Adipose tissue (tissue), 3 donors: ENCODE results near the gene CD82. TPM values are rescaled to one million over a fixed set of nuclear protein-coding genes. Genes with fewer than 3 reads are reported as not detected.
"Not testable (repeated sequence)": the region's sequence is repeated elsewhere in the genome, so short reads cannot be mapped to it uniquely, and the experiment has no call there.

Experiments
- H3K27ac ChIP-seq: one replicate; pipeline ENCODE4 v1.5.1; 2013; ENCODE audit warnings: low read depth, low read length
- WGBS, 3 donors: extraction: QIAGEN DNeasy Blood & Tissue Kit; methylation state at CpG; one replicate each; pipeline ENCODE4 v1.1.7; 2013; 5-methylcytosine and 5-hydroxymethylcytosine counted together
- polyA plus RNA-seq, 3 donors: library from polyadenylated mRNA; stranded (reverse); fragments of 200-250 nt; gene quantifications; one replicate each; pipeline ENCODE4 v1.2.3, GENCODE V29; 2013
- donor health status: healthy with polysubstance abuse.
- donor health status: Bipolar disorder and iron deficiency.
- donor health status: healthy.

CD82 gene
- polyA plus RNA-seq, 3 donors: 17.4 to 31.7 (median 30.1) TPM

DNA sequence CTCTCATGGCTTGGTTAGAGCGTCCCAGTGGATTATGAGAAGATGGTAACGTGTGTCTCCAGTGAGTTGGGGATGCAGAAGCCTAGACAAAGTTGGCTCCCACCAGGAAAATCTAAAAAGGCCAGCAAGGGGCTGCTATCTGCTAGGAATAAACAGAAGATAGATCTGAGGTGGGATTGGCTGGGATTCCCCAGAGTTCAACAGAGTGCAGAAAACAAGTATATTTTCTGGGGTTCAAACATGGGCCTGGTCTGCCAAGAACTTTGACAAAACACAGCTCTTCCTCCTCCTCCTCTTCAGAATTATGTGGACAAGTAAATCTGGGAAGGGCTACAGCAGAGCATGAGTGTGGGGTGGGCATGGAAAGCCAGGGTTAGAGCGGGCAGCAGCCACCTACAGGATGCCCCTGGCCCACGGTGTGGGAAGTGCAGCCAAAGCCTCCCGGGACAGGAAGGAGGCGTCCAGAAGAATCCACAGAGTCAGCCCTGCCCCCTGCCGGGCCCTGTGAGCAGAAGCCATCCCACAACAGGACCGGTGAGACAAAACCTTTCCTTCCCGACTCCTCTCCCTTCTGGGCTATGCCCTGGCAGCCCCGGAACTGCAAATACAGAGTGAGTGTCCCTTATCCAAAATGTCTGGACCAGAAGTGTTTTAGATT, 67.1 kb downstream of the CD82 start:
- 37 to 41% (median 39%) methylated on average over 10 of the region's 10 CpGs for WGBS, 3 donors
- H3K27ac ChIP-seq: no peak overlapping the region

- WGBS, 3 donors: 54 to 63% (median 56%) methylated on average over 6 of the region's 6 CpGs
- H3K27ac ChIP-seq: no peak overlapping the region
These were observed 68.2 kb downstream of the CD82 start for GRCh38 chr11:44633641-44634040.

DNA sequence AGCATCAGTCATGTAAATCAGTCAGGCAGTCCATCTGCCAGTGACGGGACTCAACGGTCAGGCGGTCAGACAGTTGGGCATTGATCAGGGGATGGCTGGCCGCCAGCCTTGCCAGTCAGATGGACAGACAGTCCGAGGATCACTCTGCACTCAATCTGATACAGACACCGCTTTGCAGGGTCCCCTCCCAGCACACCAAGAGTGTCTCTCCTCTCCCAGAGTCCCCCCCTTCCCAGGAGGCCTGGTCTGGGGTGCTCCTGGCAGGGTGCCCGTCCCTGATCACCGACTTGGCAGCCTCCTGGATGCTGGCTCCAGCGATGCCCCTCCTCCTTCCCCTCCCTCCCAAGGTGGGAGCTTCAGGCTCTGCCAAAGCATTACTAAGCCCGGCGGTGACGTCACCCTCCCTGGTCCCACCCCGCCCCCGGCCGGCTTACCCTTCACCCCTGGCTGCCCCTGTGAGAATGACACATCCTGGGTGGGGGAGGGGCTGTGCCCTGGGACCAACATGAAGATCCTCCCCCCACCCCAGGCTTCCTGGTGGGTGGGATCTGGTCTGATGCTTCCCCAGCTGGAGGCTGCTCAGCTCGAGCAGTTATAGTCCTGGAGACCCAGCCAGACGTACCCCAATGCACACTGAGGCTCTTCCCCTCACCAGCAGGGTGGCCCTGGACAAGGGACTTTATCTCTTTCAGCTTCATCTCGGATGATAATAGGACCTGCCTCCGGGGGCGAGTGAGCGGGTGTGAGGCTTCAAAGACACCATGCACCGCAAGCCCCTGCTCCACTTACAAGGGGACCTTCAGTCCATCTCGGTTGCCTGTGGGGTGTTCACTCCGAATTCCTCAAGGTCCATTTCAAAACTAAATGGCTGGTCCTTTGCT, 69.2 kb downstream of the CD82 start:
- 20 to 37% (median 34%) methylated on average over 24 of the region's 24 CpGs for WGBS, 3 donors
- H3K27ac ChIP-seq: no peak overlapping the region

DNA sequence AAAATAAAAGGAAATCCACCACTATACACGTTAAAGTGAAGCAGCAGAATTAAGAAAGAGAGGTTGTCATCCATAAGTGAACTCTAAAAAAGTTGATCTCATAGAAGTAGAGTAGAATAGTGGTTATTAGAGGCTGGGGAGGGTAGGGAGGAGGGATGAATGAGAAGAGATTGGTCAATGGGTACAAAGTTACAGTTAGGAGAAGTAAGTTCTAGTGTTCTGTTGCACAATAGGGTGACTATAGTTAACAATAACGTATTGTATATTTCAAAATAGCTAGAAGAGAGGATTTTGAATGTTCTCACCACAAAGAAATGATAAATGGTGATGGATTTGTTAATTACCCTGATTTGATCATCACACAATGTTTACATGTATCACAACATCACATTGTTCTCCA, 72.0 kb downstream of the CD82 start:
- WGBS, 3 donors: 33 to 45% (median 39%) methylated on average over 2 of the region's 2 CpGs
- H3K27ac ChIP-seq: no peak overlapping the region

- no peak overlapping the region for H3K27ac ChIP-seq
- 58 to 85% (median 61%) methylated on average over 7 of the region's 7 CpGs for WGBS, 3 donors
These were observed 72.6 kb downstream of the CD82 start for GRCh38 chr11:44638032-44638431.

DNA sequence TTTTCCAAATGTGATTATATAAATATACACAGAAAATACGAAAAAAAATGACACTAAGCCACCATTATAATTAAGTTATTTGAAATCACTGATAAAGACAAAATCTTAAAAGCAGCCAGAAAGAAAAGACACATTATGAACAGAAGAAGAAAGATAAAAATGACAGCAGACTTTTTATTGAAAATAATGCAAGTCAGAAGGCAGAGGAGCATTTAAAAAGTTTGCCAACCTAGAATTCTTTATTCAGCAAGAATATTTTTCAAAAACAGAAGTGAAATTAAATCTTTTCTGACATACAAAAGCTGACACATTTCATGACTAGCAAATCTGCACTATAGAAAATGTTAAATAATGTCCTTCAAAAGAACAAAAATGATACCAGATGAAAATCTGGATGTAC, 77.8 kb downstream of the CD82 start:
- WGBS, 3 donors: 44 to 87% (median 73%) methylated on average over 1 of the region's 1 CpG
- H3K27ac ChIP-seq: no peak overlapping the region

- WGBS, 3 donors: 41 to 71% (median 48%) methylated on average over 3 of the region's 3 CpGs
- H3K27ac ChIP-seq: no peak overlapping the region
These were observed 80.4 kb downstream of the CD82 start for GRCh38 chr11:44645827-44646226.

DNA sequence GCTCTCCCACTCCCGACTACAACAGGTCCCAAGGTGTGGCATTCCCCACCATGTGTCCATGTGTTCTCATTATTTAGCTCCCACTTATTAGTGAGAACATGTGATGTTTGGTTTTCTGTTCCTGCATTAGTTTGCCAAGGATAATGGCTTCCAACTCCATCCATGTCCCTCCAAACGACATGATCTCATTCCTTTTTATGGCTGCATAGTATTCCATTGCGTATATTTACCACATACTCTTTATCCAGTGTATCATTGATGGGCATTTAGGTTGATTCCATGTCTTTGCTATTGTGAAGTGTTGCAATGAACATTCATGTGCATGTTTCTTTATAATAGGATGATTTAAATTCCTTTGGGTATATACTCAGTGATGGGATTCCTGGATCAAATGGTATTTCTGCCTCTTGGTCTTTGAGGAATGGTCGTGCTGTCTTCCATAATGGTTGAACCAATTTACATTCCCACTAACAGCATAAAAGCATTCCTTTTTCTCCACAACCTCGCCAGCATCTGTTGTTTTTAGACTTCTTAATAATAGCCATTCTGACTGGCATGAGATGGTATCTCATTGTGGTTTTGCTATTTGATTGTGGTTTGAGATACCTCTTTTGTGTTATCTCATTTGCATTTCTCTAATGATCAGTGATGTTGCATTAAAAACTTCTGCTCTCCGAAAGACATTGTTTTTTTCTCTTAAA, 81.9 kb downstream of the CD82 start:
- H3K27ac ChIP-seq: not testable (repeated sequence)
- 67 to 76% (median 71%) methylated on average over 6 of the region's 6 CpGs for WGBS, 3 donors

- no peak overlapping the region for H3K27ac ChIP-seq
- 62 to 92% (median 76%) methylated on average over 1 of the region's 1 CpG for WGBS, 3 donors
These were observed 82.6 kb downstream of the CD82 start for GRCh38 chr11:44648109-44648508.

DNA sequence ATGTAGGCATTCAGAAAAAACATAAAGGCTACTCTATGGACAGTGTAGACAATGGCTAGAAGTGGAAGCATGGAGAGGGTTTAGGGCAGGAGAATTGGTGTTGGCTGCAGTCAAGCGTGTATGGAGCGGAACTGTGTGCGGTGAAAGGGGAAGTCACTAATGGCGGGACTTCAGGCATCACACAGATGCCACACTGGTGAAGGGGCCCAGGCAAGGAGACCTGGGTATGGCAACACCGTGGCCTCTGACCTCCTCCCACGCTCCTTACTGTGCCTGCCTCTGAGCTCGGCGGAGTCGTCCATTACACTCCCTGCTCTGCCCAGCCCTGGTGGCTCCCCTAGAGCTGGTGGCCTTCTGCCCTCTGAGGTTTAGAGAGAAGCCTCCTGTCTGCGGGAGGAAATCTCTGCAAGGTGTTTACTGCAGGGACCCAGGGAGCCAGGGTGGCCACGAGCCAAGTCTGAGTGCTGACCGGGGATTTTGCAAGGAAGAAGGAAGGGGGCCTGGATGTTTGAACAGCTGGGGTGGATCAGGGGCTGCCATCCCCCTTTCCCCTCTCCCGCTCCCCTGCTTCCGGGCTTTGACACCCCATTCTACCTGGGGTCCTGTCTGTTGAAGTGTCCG, 86.2 kb downstream of the CD82 start:
- H3K27ac ChIP-seq: no peak overlapping the region
- 39 to 52% (median 50%) methylated on average over 15 of the region's 15 CpGs for WGBS, 3 donors

DNA sequence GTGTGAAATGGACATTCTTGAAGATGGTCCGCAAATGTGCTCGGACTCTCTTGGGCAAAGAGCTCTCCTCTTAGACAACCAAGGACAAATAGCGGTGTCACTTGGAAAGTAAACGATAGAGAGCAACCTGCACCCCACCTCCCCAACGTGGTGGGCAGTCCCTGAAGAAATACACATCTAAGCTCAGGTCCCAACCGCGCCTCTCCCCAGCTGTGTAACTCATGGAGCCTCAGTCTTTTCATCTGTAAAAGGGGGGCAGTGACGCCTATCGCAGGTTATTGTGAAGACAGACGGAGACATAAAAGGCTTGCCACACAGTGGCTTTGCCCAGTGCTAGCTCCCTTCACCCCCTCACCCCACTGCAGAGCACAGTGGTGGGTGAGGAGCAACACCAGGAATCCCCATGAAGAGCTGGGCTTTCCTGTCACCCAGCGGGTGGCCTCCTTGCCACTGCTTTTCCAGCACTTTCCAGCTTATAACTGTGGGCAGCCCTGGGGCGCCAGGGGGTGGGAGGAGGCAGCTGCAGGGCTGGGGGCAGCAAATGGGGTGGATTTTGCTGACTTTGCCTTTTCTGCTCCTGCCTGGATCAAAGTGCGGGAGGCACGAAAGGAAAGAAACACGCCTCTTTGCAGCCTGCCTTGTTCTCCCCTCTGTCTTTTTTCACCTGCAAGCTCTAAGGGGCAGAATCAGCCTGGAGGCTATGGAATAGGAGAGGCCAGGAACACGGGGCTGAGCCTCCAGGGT, 87.6 kb downstream of the CD82 start:
- 73 to 88% (median 82%) methylated on average over 16 of the region's 16 CpGs for WGBS, 3 donors
- H3K27ac ChIP-seq: no peak overlapping the region

GRCh38 chr11:44654057-44654456, 88.6 kb downstream of the CD82 start:
- 89 to 96% (median 96%) methylated on average over 9 of the region's 9 CpGs for WGBS, 3 donors
- H3K27ac ChIP-seq: no peak overlapping the region

- no peak overlapping the region for H3K27ac ChIP-seq
- WGBS, 3 donors: 95 to 99% (median 96%) methylated on average over 10 of the region's 10 CpGs
These were observed 89.1 kb downstream of the CD82 start for GRCh38 chr11:44654596-44654995.

DNA sequence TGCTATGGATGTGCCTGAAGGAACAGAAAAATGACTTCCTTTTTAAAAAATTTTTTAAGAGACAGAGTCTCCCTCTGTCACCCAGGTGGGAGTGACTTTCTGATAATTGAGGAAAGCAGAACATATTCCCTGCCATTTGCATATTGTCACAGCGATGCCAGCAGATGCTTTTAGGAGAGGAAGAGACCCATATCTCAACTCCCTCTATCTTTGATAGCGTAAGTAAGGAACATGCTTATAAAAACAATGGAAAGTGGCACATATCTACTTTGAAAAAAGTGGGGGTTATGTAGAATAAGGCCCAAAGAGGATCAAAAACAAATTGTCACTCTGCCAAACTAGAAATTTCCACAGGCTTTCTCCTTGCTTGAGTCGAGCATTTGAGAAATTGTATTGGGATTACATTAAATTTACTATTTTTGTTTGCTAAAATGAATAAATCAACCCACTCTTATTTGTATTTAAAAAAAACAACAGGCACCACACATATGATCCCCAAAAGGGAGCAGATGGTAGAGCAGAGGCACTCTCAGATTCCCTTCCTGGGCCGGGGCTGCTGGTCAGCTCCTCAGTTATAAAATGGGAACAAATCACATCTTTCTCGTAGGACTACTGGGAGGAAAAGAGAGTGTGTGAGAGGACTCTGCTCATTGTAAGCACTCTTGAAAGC, 92.5 kb downstream of the CD82 start:
- WGBS, 3 donors: 69 to 95% (median 86%) methylated on average over 5 of the region's 5 CpGs
- H3K27ac ChIP-seq: no peak overlapping the region

DNA sequence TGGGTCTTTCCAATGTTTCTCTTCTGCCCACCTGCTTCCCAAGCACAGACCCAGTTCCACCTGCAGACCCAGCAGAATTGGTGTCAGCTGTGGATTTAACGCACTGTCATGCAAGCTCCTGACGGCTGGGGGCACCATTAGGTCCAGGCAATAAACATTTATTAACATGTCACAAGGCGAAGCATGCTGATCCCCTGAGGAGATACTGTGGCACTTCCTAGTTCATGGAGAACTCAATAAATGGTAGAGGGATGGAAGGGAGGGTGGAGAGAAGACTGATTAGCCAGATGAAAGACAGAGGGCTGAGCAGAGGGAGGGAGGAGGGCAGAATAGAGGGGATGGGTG, 93.0 kb downstream of the CD82 start:
- no peak overlapping the region for H3K27ac ChIP-seq
- 36 to 60% (median 59%) methylated on average over 3 of the region's 3 CpGs for WGBS, 3 donors

DNA sequence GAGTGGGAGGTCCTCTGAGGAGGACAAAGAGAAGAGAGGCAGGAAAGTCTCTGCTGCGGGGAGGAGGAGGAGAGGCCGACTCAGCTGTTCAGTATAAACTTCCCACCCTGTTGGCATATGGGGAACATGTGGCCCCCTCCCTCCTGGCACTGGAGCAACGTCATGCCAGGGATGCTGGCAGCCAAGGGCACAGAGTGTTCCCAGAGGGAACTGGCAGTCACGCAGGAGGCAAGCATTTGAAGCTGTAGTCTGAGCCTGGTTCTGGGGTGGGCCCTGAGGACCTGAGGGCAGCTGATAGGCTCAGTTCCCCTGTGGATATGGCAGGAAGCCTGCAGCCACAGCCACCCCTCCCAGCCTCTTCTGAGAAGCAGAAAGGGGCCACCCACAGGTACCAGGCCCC, 94.2 kb downstream of the CD82 start:
- 54 to 62% (median 60%) methylated on average over 3 to 4 of the region's 4 CpGs for WGBS, 3 donors
- no peak overlapping the region for H3K27ac ChIP-seq

GRCh38 chr11:44660535-44660934, 95.1 kb downstream of the CD82 start:
- 83 to 88% (median 85%) methylated on average over 3 of the region's 3 CpGs for WGBS, 3 donors
- not testable (repeated sequence) for H3K27ac ChIP-seq

- 62 to 72% (median 63%) methylated on average over 7 of the region's 7 CpGs for WGBS, 3 donors
- no peak overlapping the region for H3K27ac ChIP-seq
These were observed 95.9 kb downstream of the CD82 start for GRCh38 chr11:44661311-44661717.
